ENCODE measurements around the gene PPP1CA. TPM values are rescaled to one million over a fixed set of nuclear protein-coding genes. Genes with fewer than 3 reads are reported as not detected.

The PPP1CA gene
- total RNA-seq, 1 experiment from 2014 or later, result 449 TPM

DNA sequence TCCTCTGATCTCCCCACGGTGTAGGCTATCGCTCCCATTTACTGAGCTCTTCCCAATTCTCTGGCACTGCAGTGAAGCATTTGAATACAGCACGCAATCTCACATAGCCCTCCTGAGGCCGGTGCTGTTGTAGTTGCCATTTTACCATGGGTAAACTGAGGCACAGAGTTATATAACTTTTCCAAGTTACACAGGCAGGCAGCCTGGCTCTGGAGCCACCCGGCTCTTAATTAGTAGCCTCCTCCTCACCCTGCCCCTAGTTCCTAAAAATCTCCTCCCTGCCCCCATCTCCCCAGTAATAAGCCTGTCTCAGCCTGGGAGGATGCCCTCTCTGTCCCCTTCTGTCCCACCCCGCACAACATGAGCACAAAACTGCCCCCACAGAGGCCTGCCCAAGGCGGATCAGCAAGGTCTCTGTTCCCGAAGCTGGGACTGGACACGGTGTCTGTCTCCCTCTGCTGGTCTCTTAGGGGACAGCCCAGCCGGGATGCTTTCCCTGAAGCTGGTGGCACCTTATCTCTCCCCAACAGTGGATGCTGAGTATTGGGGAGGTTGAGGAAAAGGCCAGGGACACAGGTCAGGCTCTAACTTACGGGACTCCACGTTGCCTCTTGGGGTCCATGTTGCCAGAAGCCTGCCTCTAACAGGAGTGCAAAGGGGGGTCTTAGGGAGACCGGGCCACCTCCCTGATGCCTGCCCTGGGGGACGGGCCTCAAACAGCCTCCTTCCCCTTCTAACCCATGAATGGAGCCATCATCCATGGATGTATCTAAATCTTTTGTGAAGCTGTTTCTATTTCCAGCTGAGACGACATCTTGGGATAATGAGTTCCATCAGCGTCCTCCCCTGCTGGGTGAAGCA, 19.2 kb downstream of the PPP1CA start:
- H3K79me2 ChIP-seq (ENCODE audit: low read length), result peaks cover 11% of the 10 kb centered on the region; the same call in 1 of the 2 replicates
- no peak overlapping the region for H3K4me2 ChIP-seq (ENCODE audit: low read length)
- no peaks in the 10 kb centered on the region for H4K20me1 ChIP-seq (ENCODE audit: low read length)
- ATAC-seq (peak; percentile 51), DNase-seq (peak; percentile 93)
- no peaks in the 10 kb centered on the region for H3K9me2 ChIP-seq (replicated peaks; ENCODE audit: low read length)
- intact Hi-C loops (cut with micrococcal nuclease), result loop anchor here (1.0 kb wide), 2 partner anchors 25 to 31 kb away; no protein-coding TSS in a partner anchor
- no TSS peak for BruUV-seq (replicated peaks)
- H3F3A ChIP-seq (ENCODE audit: low read length, unreplicated experiment), result no peaks in the 10 kb centered on the region
- TF ChIP-seq EZH2phosphoT487 (IDR thresholded peaks at IDR 0.05; ENCODE audit: borderline replicate concordance, low read length), result no peak
- peak; percentile 99 for TF ChIP-seq CTCF (conservative IDR thresholded peaks at IDR 0.05; ENCODE audit: low read depth, low read length)
- no peak for TF ChIP-seq EZH2 (IDR thresholded peaks at IDR 0.05; ENCODE audit: low read length, unreplicated experiment)
- no peak overlapping the region for H3K4me3 ChIP-seq (ENCODE audit: low read length)
- H3K9me3 ChIP-seq (ENCODE audit: low read length), result no peaks in the 10 kb centered on the region
- POLR2A ChIA-PET (ENCODE audit: unreplicated experiment), result interaction anchor here (0.7 kb wide), 1 partner anchor 37 kb away, joined by 3 read pairs; no protein-coding TSS in a partner anchor
- H3K27ac ChIP-seq (ENCODE audit: low read length), result no peak overlapping the region
- H3K27me3 ChIP-seq (ENCODE audit: low read length), result no peaks in the 10 kb centered on the region
- H3K9ac ChIP-seq (ENCODE audit: low read length), result no peak overlapping the region
- CTCF ChIA-PET, result interaction anchor here (0.5 to 4.7 kb wide), 11 partner anchors 8 to 120 kb away, joined by 3 to 55 read pairs (median 8); partner anchors contain the start of gene POLD4
- peaks cover 58% of the 10 kb centered on the region for H3K4me1 ChIP-seq (ENCODE audit: insufficient read depth, low read length)
- H3K36me3 ChIP-seq (ENCODE audit: low read depth, low read length), result no peaks in the 10 kb centered on the region
- 0 out of 2 replicates have a peak overlapping the region, but pooled peaks have one; percentile 8 for H2AFZ ChIP-seq (ENCODE audit: low read length)

GRCh38 chr11:67381244-67381972, 20.2 kb downstream of the PPP1CA start:
- ChIA-PET POLR2A (ENCODE audit: unreplicated experiment) (interaction anchor here (0.6 kb wide), 1 partner anchor 36 kb away, joined by 4 read pairs; no protein-coding TSS in a partner anchor), CTCF (interaction anchor here (0.6 to 4.7 kb wide), 12 partner anchors 7 to 330 kb away, joined by 3 to 55 read pairs (median 4); partner anchors contain the start of gene POLD4)
- H3K79me2 ChIP-seq (ENCODE audit: low read length), result peaks cover 11% of the 10 kb centered on the region; the same call in 1 of the 2 replicates
- no peaks in the 10 kb centered on the region for H3F3A ChIP-seq (ENCODE audit: low read length, unreplicated experiment)
- no peaks in the 10 kb centered on the region for H3K9me3 ChIP-seq (ENCODE audit: low read length)
- no peak overlapping the region for H3K4me3 ChIP-seq (ENCODE audit: low read length)
- H3K4me1 ChIP-seq (ENCODE audit: insufficient read depth, low read length), result peaks cover 69% of the 10 kb centered on the region
- no peaks in the 10 kb centered on the region for H3K27me3 ChIP-seq (ENCODE audit: low read length)
- H4K20me1 ChIP-seq (ENCODE audit: low read length), result no peaks in the 10 kb centered on the region
- H3K9ac ChIP-seq (ENCODE audit: low read length), result no peak overlapping the region
- no peak for TF ChIP-seq EZH2phosphoT487 (IDR thresholded peaks at IDR 0.05; ENCODE audit: borderline replicate concordance, low read length)
- TF ChIP-seq EZH2 (IDR thresholded peaks at IDR 0.05; ENCODE audit: low read length, unreplicated experiment), result no peak
- TF ChIP-seq CTCF (conservative IDR thresholded peaks at IDR 0.05; ENCODE audit: low read depth, low read length), result no peak
- H3K36me3 ChIP-seq (ENCODE audit: low read depth, low read length), result no peaks in the 10 kb centered on the region
- ATAC-seq (no peak), DNase-seq (no peak)
- intact Hi-C loops (cut with micrococcal nuclease), result no loop called here
- H3K9me2 ChIP-seq (replicated peaks; ENCODE audit: low read length), result no peaks in the 10 kb centered on the region
- BruUV-seq (replicated peaks), result no TSS peak
- H3K4me2 ChIP-seq (ENCODE audit: low read length), result no peak overlapping the region
- H2AFZ ChIP-seq (ENCODE audit: low read length), result no peak overlapping the region
- 0 out of 2 replicates have a peak overlapping the region, but pooled peaks have one; percentile 4 for H3K27ac ChIP-seq (ENCODE audit: low read length)
